GM21515 (cell line): ENCODE measurements around the gene IGLL1.
"Not testable (repeated sequence)": the region's sequence is repeated elsewhere in the genome, so short reads cannot be mapped to it uniquely, and the experiment has no call there.

Experiments used
- ATAC-seq: cut with Tn5 transposase; IDR thresholded peaks from one replicate; pipeline ENCODE4 v1.9.1; 2021; ENCODE audit not compliant: unreplicated experiment

The IGLL1 gene

DNA sequence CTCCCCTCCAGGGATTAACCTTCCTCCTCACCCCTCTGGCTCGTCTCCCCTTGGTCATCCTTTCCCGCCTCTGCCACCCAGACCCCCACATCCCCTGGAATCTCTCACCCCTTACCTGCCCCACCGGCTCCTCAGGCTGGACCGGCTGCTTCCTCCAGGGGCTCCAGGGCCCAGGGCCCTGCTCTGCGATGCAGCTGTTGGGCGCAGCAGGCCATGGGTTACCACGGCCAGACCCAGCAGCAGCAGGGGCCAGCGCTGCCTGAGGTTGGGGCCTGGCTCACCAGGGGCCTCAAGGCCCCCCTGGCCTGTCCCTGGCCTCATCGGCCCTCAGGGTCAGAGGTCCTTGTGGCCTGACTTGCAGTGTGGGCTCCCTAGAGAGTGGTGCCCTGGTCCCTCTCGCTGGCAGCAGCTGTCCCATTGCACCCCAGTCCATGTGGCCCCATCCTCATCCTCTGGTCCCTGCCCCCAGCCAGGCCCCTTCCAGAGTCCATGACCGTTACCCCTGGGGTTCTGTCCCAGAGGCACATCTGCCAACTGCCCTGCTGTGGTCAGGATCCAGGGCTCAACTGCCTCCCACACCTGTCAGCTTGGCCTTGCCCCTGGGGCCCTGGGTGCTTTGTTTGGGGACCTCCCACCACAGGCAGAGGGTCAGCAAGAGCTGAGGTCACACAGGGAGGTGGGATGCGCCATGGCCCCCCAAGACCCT, at the start of gene IGLL1:
Gene IGLL1 (minus strand): TSS at position 421 of the 706 bp plus-strand sequence. CDS start 100 bp downstream, at position 321.
- no peak for ATAC-seq

DNA sequence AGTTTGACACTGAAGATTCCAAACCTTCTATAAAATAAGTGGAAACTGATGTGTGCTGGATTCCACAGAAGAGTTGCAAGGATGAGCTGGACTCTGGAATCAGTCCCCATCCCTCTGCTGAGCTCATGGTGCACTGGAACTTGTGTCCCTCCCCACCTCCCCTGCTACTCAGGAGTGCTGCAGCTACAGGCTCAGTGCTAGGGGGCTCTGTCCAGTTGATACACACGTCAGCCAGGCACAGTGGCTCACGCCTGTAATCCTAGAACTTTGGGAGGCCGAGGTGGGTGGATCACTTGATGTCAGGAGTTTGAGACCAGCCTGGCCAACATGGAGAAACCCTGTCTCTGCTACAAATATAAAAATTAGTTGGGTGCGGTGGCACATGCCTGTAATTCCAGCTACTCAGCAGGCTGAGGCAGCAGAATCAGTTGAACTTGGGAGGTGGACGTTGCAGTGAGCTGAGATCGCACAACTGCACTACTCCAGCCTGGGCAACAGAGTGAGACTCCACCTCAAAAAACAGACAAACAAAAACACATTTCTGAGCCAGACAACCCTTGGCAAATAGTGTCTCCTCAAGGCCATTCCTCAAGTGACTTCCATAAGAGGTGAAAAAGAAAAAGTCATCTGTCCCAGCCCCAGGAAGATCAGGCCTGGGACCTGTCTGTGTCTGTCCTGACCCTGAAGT, 48.1 kb upstream of the IGLL1 start:
- ATAC-seq = not testable (repeated sequence)

DNA sequence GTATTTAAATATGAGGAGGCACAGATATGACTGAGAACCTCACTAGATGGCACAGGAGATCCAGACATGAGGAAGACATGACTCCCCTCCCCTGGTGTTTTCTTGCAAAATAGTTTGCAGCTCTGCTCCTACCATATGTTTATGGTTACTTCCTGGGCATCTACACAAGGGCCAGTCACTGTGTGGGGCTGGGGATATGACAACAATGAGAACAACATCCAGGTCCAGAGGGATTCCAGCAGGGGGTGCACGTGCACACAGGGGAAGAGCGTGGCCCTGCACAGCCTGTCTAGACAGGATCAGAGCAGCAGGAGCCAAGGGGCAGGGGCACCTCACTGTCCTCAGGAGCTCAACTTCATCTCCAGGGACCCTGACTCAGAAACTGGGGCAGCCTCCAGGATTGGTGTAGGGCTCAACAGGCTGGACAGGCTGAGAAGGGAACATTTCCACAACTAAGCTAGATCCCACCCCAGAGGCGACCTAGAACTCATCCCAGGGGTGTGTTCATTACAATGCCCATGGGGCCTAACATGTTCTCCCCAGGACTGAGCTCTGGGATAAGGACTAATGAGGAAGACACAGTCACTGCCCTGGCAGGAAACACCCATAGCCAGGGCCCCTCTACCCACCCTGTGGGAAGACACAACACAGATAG, 47.4 kb upstream of the IGLL1 start:
- not testable (repeated sequence) for ATAC-seq

DNA sequence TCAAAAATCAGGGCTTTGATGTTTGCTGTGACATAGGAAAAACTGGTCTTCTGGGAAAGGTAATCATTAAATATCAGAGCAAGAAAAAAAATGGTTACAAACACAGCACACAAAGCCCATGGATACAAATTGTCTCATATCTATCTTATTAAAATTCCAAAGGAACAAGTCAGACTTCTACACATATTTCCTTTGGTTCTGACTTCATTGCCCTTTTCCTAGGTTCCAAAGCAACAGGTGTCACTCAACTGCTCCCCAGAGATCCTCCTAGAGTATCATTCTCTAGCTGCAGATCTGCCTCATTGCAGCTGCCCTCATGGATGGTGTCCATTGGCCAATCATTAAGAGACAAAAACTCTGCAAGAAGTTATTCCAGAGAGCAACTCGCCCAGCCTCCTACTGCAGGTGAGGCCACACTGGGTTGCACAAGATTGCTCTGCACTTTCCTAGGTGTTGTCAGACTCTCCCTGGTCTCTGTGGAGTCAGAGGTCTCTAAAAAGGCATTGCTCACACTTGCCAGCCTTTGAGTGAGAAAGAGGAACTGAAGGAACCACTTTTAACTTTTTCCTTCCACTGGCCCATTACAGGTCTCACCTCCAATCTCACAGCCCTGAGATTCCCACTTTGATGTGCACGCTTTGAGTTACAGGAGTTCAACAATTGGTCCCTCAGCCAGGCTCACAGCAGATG, 46.3 kb upstream of the IGLL1 start:
- ATAC-seq = no peak

DNA sequence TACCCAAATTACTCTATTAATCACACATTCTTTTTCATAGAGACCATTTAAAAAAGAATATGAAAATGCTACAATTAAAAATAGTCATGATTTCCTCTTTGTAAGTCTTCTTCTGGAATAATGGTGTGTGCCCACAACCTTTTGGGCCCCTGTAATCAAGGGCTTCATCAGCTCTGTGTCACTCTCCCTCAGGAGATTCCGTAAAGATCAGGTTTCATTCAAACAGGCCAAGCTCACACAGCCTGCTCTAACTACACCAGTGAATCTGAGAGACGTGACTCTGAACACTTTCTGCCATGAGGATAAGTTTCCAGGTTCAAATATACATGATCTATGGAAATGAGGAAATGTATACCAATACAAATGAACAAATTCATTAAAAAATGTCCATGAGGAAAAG, 42.5 kb upstream of the IGLL1 start:
- no peak for ATAC-seq

DNA sequence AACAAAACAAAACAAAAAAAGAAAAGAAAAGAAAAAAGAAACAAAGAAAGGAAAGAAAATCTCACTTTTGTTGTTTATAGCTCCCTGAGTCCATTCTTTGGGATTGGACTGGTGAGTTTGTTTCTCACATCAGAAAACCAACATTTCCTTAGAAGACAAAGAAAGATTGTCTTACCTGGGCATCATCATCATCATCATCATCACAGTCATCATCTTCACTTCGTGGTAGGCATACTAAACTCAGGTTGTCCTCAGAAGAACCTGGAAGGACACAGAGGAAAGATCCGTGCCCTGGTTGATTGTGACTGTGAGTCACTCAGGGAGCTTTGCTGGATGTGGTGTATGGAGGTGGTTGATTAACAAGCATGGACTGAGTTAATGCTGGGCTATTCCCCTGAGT, 41.8 kb upstream of the IGLL1 start:
- not testable (repeated sequence) for ATAC-seq

DNA sequence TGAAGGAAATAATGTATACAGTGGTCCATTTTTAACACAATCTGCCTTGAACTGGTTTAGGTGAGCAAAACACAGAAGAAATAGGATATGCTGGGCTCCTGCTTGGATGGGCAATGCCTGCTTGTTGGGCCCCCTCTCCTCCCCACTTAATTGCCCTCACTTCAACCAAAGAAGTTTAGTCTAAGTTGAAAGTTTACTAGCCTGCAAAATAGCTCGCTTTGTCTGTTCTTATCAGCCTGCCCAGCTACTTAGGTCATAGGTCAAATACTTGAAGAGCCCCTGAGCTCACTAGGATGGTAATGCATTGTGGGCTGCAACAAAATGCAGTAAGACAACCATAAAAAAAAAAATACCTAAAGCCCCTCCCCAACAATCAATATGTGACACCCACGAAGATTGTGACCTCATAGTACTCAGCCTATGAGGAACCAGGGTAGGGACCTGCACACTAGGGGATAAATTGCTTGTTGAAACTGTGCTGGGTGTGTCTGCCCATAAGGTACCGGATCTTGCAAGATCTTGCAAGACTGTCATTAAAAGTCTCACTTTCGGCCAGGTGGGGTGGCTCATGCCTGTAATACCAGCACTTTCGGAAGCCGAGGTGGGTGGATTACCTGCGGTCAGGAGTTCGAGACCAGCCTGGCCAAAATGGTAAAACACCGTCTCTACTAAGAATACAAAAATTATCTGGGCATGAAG, 41.1 kb upstream of the IGLL1 start:
- ATAC-seq = no peak

DNA sequence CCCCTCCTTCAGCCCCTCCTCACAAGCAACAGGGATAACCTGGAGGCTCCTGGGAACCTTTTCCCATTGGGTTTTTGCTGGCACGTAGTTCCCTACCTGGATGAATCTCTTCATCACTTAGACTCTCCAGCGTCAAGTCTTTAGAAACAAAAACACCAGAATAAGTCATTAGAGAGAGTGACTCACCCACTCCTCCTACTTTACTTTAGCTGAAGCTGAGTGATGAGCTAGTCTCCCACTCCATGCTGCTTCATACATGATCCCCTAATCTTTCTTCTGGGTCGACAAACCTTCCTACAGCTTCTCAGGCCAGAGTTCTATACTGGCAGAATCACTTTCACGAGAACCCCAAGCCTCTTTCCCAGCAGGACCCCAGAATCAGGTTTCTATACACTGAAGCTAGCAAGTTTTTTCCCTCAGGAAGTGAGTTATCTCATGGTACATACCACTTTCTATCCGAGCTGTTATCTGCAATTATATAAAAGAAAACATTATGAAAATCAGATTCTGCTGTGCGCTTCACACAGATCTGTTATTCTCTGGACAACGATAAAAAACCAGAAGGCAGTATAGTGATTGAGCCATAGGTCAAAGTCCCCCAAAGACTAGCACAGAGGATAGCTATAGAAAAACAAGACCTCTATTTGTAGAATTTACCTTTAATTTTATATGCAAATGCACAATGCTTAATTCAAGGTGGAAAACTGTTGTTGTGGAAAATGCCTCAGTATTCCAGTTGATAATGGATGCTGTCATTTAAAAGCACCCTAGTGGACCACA, 33.3 kb upstream of the IGLL1 start:
- ATAC-seq = no peak

DNA sequence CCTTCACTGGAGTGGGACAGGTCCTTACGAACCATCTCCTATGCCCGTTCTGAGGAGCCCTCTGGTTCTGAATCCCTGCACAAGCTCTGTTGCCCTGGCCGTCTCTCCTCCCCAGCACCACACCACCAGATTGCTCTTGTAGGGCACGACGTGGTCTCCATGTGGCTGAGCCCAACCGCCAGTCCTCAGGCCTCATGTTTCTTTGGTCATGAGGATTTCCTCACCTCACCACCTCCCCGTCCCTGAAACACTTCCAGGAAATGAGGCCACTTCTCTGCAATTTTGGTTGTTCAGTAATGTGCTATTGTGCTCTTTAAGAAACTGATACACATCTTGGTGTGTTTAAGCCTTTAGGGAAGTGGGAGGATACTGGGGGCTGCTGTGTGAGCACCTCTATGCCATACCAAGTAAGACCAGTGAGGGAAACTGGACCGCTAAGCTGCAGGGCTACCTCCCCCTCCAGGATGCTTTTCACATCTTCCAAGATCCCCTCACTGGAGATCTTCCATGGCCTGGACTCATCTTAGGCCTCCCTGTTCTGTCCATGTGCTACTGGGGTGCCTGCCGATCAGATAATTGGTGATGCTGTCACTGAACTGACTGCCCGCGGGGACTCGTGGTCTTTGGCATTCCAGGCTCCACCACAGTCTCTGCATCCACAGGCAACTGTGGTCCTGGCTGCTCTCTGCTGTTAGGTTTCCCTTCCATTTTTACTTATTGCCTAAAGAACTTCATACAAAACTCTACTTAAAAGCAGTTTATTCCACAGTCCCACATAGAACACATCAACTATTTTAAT, 30.1 kb upstream of the IGLL1 start:
- no peak for ATAC-seq

DNA sequence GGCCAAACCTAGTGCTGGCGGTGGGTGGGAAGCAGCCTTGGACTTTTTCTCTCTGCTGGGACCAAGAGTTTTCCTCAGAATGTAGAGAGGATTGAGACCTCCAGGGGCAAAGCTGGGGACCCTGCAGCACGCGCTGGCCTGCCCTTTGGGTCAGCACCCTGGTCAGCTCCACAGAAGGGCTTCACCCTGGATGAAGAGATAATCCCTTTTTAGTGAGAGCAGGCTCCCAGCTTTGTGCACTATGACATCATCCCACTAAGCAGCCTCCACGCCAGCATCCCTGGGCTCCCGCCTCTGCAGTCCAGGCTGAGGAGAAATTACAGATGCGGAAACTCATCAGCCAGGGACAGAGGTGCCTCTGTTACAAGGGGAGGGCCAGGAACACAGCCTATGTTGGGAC, 28.5 kb upstream of the IGLL1 start:
- ATAC-seq = no peak

DNA sequence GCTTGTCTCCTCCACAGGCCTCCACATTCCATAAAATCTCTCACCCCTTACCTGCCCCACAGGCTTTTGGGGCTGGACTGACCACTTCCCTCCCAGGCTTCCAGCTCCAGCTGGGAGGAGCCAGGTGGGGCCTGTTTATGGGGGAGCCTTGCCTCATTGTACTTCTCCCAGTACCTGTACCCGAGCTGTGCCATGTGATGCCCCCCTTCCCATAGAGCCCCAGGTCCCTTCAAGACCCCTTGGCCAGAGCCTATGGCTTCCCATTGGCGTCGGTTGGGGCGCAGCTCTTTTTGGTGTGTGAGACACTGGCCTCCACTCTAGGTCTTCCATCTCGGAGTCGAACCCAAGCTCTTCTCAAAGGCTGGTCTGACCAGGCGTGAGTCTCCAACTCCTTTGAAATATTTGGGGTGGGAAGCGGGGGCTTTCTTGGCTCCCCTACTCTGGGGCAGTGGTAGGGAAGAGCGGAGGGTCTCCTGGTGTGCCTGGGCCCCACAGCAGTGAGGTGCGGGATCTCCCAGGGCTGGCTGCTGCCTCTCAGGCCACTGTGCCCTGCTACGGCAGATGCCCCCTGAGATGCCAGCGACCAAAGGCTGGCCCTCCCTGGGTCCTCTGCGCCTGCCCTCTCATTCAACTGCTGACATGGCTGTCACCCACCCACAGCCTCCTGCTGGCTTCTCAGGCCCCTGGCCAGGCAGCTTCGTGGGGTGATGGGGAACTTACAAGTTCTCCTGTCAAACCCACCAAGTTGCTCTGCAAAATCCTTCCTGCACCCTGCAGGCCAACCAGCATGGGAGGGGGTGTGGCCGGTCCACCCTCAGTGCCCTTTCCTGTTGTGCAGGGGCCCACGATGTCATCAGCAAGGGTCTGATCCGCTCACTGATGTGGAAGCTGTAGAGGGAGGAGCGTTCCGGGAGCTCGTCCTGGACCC, 26.4 kb upstream of the IGLL1 start:
- ATAC-seq = no peak

DNA sequence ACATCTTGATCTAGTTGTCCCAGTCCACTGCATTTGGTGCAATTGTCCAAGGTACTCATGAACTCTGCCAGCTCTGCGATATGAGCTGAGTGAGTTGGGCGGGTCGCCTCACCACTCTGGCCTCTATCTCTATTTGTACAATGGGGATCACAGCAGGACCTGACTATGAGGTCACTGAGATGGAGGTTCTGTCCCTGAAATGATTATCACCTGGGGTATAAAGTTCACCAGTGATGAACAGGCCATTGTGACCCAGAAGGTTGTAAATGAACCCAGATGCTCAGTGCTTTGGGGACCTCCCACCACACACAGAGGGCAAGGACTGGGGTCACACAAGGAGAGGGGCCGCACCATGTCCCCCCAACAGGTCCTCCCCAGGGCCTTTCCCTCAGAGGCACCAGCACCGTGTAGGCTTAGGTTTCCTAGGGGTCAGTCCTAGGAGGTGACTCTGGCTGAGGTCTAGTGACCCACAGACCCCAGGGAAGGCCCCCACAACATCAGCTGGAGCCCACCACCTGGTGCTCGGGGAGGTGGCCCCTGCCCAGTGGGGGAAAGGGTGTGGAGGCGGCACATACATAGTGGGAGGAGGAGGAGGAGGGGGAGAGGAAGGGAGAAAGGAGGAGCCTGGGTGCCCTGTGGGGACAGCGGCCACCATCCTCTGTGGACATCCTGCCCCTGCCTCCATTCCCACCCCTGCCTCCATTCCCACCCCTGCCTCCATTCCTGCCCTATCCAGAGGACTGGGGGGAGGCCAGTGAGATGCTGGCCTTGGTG, 25.0 kb upstream of the IGLL1 start:
- no peak for ATAC-seq

DNA sequence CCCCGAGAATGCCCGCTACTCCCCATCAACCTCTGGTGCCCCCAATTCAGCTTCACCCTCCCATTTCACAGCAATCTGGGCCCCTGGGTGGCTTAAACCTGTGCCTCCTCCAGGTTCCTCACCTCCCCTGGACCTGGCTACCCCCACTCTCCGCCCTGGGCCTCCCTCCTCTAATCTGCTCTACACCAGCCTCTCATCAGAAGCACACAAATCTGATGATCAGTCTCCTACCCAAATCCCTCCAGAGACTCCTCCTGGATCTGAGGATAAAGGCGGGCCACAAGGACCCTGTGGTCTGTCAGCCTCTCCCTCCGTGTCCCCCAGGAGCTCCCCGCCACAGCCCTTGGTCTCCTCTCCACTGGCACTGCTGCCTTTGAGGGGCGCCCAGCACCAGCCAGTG, 23.2 kb upstream of the IGLL1 start:
- ATAC-seq = no peak

DNA sequence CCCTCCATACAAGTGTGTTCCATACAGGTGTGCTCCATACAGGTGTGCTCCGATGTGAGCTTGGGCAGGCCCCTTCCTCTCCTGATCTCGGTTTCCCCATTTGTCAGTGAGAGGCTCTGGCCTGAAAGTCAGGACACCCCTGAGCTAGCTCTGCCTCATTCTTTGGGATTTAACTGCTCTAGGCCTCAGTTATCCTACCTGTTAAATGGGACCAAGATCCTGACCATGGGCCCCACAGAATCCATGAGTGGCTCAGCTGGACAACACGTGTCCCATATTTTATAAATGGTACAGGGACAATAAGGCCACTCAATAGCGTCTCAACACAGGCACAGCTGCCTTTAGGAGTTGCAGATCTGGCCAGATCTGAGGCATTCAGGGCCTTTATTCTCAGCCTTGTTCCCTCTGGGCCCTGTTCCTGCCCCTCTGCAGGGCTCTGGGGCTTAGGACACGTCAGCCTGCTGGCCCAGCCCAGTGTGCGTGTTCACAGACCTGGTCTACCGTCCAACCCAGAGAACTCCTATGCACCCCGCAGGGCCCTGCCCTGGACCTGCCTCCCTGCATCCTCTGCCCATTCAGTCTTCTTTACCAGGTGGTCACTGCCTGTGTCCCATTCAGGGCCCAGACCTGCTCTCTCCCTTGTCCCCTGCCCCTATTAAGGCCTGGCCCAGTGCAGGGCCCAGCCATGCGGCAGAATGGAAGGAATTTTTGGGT, 18.9 kb upstream of the IGLL1 start:
- ATAC-seq = no peak

DNA sequence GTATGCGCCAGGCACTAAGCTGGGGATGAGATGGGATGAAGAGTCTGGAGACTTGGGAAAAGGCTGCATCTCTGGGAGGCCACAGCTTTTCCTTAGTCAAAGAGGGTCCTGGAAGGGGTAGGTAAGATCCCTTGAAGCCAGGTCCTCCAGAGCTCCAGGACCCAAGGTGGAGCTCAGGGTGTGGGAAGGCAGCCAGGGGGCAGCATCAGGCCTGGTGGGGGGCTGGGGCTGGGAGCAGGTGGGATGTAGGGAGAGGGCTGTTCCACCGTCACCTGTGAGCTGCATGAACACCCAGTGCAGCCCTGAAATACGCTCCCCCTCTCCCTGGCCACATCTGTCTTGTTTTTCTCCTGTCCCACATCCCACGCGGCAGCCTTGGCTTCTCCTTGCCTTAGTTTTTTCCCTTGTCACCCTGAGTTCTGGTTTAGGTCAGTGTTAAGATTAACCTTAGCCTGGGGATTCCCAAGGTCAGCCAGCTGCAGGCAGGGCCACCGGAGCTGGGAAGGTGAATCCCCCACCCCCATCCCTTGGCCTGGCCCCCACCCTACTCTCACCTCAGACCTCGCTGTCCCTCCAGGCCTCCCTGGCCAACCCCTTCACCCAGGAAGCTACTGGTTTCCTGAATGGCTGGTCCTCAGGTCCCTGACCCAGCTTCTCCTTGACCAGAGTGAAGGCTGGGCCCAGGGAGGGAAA, 17.6 kb upstream of the IGLL1 start:
- ATAC-seq = not testable (repeated sequence)

DNA sequence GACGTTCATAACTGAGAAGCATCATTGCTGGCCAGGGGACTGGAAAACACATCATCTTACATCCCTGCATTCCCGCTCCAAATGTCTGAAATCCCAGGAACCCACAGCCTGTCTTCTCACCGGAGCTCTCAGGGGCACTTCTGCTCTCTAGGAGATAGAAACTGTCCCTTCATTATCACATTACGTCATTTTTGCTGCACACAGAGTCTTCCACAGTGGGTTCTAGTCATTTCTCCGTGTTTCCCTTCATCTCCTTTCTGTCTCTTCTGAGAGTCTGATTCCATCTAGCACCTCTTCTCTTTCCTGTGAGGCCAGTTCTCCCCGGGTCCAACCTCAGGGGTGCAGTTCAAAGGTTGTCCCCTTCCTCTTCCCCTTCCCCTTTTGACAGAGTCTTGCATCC, 15.8 kb upstream of the IGLL1 start:
- ATAC-seq = not testable (repeated sequence)
